Parathyroid adenoma (tissue), 2 donors: ENCODE data around the gene ABCA3.

Experiments used
- H2AFZ ChIP-seq: fragments of 300-600 bp; sonication (generic); one replicate; pipeline ENCODE4 v1.7.0; 2017; ENCODE audit warnings: antibody characterized with exemption, mild to moderate bottlenecking
- H3K27ac ChIP-seq: fragments of 300-600 bp; sonication (generic); one replicate; pipeline ENCODE4 v1.7.0; 2017
- H3K27me3 ChIP-seq: fragments of 300-600 bp; sonication (generic); one replicate; pipeline ENCODE4 v1.7.0; 2017; ENCODE audit warnings: low read length; ENCODE audit not compliant: control insufficient read depth, insufficient read depth
- H3K36me3 ChIP-seq: fragments of 300-600 bp; sonication (generic); one replicate; pipeline ENCODE4 v1.7.0; 2017; ENCODE audit warnings: low read length; ENCODE audit not compliant: control insufficient read depth, insufficient read depth
- H3K4me1 ChIP-seq: fragments of 300-600 bp; sonication (generic); one replicate; pipeline ENCODE4 v1.7.0; 2017; ENCODE audit warnings: control low read depth
- H3K4me2 ChIP-seq: fragments of 300-600 bp; sonication (generic); one replicate; pipeline ENCODE4 v1.7.0; 2017; ENCODE audit warnings: low read length
- H3K4me3 ChIP-seq: fragments of 300-600 bp; sonication (generic); one replicate; pipeline ENCODE4 v1.7.0; 2017; ENCODE audit warnings: low read depth, low read length
- H3K79me2 ChIP-seq: fragments of 300-600 bp; sonication (generic); one replicate; pipeline ENCODE4 v1.7.0; 2017; ENCODE audit warnings: control low read depth
- H3K9ac ChIP-seq: fragments of 300-600 bp; sonication (generic); one replicate; pipeline ENCODE4 v1.7.0; 2017; ENCODE audit warnings: mild to moderate bottlenecking
- H3K9me3 ChIP-seq: fragments of 300-600 bp; sonication (generic); one replicate; pipeline ENCODE4 v1.7.0; 2017; ENCODE audit warnings: low read length; ENCODE audit not compliant: control insufficient read depth
- TF ChIP-seq, protein P1 (sequence below): fragments of 300-600 bp; sonication (generic); IDR thresholded peaks from one replicate; pipeline ENCODE4 v1.7.0; 2017; ENCODE audit warnings: antibody characterized with exemption, mild to moderate bottlenecking
- donor health status: primary hyperparathyroidism.

ABCA3 gene

DNA sequence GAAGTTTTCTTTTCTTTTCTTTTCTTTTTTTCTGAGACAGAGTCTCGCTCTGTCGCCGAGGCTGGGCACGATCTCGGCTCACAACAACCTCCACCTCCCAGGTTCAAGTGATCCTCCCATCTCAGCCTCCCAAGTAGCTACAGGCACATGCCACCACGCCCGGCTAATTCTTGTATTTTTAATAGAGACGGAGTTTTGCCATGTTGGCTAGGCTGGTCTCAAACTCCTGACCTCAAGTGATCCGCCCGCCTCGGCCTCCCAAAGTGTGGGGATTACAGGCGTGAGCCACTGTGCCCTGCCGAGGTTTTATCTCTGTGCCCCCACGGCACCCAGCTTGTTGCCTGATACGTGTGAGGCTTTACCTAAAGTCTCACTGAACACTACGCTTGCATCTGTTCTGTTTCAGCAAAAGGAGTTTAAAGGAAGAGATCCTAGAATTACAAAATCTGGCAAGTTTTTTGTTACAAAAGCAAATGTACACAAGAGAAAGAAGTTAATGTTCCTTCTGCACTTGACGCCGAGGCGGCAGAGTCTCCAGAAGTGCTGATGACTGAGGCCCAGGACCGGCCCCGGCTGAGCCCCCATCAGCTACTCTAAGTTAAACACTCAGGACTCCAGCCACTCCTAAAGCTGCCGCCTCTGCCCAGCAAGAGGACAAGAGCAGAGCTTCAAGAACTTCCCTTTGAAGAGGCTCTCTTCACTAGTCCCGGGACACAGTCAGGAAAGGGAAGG is 9.2 kb downstream of the ABCA3 start:
- TF ChIP-seq, protein P1, sequence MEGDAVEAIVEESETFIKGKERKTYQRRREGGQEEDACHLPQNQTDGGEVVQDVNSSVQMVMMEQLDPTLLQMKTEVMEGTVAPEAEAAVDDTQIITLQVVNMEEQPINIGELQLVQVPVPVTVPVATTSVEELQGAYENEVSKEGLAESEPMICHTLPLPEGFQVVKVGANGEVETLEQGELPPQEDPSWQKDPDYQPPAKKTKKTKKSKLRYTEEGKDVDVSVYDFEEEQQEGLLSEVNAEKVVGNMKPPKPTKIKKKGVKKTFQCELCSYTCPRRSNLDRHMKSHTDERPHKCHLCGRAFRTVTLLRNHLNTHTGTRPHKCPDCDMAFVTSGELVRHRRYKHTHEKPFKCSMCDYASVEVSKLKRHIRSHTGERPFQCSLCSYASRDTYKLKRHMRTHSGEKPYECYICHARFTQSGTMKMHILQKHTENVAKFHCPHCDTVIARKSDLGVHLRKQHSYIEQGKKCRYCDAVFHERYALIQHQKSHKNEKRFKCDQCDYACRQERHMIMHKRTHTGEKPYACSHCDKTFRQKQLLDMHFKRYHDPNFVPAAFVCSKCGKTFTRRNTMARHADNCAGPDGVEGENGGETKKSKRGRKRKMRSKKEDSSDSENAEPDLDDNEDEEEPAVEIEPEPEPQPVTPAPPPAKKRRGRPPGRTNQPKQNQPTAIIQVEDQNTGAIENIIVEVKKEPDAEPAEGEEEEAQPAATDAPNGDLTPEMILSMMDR, result no peak
- no peak overlapping the region for H3K27ac ChIP-seq
- no peak overlapping the region for H3K4me2 ChIP-seq
- H3K27me3 ChIP-seq, result no peaks in the 10 kb centered on the region
- H3K79me2 ChIP-seq, result peaks cover 10% of the 10 kb centered on the region
- no peak overlapping the region for H3K4me3 ChIP-seq
- no peaks in the 10 kb centered on the region for H3K36me3 ChIP-seq
- no peaks in the 10 kb centered on the region for H3K4me1 ChIP-seq
- H3K9me3 ChIP-seq, result no peaks in the 10 kb centered on the region
- H3K9ac ChIP-seq, result no peak overlapping the region
- no peak overlapping the region for H2AFZ ChIP-seq

DNA sequence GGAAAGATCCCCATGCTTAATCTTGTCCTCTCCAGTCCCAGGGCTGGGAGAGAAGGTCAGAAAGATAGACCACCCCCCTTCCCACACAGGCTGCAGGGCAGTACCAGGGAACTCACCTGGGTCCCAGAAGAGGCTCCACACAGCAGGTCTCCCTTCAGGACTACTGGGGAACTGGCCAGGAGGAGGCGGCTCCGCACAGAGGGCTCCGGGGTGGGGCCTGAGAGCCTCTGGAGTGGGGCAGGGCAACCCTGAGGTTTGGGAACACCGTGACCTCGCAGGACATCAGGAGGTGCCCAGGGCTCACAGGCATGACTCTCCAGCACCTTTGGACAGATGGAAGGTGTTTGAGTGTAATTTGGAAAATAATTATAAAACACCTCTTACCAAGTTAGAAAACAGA is 11.0 kb downstream of the ABCA3 start:
- Histone ChIP-seq H3K79me2 (peaks cover 10% of the 10 kb centered on the region), H3K4me3 (no peak overlapping the region), H3K4me1 (no peaks in the 10 kb centered on the region), H3K27ac (no peak overlapping the region), H3K36me3 (no peaks in the 10 kb centered on the region), H2AFZ (no peak overlapping the region), H3K9ac (no peak overlapping the region), H3K27me3 (no peaks in the 10 kb centered on the region), H3K9me3 (no peaks in the 10 kb centered on the region), H3K4me2 (no peak overlapping the region)
- TF ChIP-seq, protein P1, result no peak

DNA sequence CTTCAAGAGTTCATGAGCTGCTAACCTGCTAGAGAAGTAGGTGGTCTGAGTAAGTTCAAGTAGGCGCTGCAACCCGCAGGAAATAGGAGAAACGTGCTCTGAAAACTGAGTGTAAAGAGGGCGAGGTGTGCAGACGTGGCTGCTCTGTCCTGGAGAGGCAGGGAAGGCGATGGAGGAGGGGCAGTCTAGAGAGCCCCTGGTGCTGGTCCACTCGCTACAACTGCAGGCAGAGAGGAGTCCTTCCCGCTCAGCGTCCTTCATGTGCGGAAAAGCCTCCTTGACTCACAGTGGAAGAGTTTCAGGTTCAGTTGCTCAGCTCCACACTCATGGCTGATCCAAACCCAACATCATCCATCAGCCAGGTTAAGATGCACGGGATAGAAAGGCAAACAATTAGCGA is 12.1 kb downstream of the ABCA3 start:
- no peak overlapping the region for H3K4me2 ChIP-seq
- H3K9me3 ChIP-seq, result no peaks in the 10 kb centered on the region
- H3K4me3 ChIP-seq, result no peak overlapping the region
- no peak overlapping the region for H3K9ac ChIP-seq
- no peak overlapping the region for H2AFZ ChIP-seq
- TF ChIP-seq, protein P1, result no peak
- H3K27me3 ChIP-seq, result no peaks in the 10 kb centered on the region
- no peak overlapping the region for H3K27ac ChIP-seq
- no peaks in the 10 kb centered on the region for H3K36me3 ChIP-seq
- H3K4me1 ChIP-seq, result no peaks in the 10 kb centered on the region
- peaks cover 6% of the 10 kb centered on the region for H3K79me2 ChIP-seq

DNA sequence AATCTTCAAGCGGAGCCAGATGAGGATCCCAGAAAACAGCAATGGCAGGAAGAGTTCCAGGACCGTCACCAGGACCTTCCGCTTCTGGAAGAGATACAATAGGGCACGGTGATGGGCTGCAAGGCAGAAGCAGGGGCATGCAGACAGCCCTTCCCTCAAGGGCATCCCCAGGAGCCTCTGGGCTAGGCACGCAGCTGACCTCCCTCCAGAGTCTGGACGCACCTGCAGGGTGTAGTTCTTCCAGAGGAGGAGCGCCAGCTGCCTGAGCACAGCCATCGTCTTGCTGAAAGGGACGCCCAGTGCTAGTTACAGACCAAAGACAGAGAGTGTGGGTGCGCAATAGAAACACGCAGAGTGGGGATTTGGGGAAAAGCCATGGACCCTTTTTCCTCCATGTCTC is 14.3 kb downstream of the ABCA3 start:
- no peak overlapping the region for H3K4me3 ChIP-seq
- TF ChIP-seq, protein P1, result no peak
- no peak overlapping the region for H2AFZ ChIP-seq
- no peaks in the 10 kb centered on the region for H3K36me3 ChIP-seq
- H3K27ac ChIP-seq, result no peak overlapping the region
- H3K4me1 ChIP-seq, result no peaks in the 10 kb centered on the region
- peaks cover 3% of the 10 kb centered on the region for H3K79me2 ChIP-seq
- no peaks in the 10 kb centered on the region for H3K9me3 ChIP-seq
- H3K27me3 ChIP-seq, result no peaks in the 10 kb centered on the region
- no peak overlapping the region for H3K4me2 ChIP-seq
- H3K9ac ChIP-seq, result no peak overlapping the region

DNA sequence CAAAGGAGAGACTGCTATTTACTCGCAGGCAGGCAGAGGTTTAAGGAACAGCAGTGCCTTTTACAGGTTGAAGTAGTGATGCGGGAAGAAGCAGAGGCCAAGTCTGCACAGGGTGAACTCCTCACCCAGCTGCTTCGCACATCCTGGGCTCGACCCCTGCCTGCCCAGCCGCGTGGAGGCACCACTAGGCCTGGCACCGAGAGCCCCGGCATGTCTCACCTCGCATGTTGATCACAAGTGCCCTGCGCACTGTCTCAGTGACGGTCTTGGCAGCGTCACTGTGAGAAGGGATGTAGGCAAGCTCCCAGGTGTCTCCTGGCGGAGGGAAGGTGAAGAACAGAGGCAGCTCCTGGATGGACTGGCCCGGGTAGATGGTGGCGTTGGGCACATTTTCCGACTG is 14.7 kb downstream of the ABCA3 start:
- H3K79me2 ChIP-seq, result peaks cover 3% of the 10 kb centered on the region
- H3K4me2 ChIP-seq, result no peak overlapping the region
- TF ChIP-seq, protein P1, result no peak
- H3K9ac ChIP-seq, result no peak overlapping the region
- no peaks in the 10 kb centered on the region for H3K27me3 ChIP-seq
- no peak overlapping the region for H3K27ac ChIP-seq
- no peaks in the 10 kb centered on the region for H3K9me3 ChIP-seq
- H3K4me3 ChIP-seq, result no peak overlapping the region
- H3K4me1 ChIP-seq, result no peaks in the 10 kb centered on the region
- H2AFZ ChIP-seq, result no peak overlapping the region
- H3K36me3 ChIP-seq, result no peaks in the 10 kb centered on the region
